ENCODE results near the gene FOXD2. TPM values are rescaled to one million over a fixed set of nuclear protein-coding genes. Genes with fewer than 3 reads are reported as not detected.

FOXD2 gene
- polyA plus RNA-seq, 1 of the 3 experiments (the other 2 are of a cell fraction) = not detected

DNA sequence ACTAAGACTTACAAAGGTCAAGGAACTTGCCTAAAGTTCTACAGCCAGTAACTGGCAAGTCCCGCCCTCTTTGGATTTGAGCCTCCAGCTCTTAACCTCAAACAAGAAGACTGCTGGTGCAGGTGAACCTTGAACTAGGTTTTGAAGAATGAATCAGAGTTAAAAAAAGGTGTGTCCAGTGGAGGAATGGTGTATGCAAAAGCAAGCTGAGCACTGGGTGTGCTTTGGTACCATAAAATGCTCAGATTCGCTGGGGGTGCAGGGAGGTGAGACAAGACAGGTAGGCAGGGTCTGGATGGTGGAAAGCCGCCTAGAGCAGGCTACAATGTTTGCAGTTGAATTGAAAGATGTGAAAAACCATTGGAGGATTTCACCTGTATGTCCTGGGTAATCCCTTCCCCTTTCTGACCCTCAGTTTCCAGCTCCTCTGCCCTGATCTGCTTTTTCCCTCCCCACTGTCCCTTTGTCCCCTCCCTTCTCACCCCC, 39.8 kb downstream of the FOXD2 start:
- Histone ChIP-seq H3K9me3 (no peaks in the 10 kb centered on the region), H3K27ac (ENCODE audit: low read depth in 2 of 2, low read length in 1 of 2) (no peak overlapping the region), H3F3A (replicated peaks; ENCODE audit: insufficient read depth) (no peaks in the 10 kb centered on the region), H2AFZ (ENCODE audit: low read depth) (no peak overlapping the region), H3K9ac (no peak overlapping the region), H3K4me2 (no peak overlapping the region), H3K27me3 (ENCODE audit: insufficient read depth) (no peaks in the 10 kb centered on the region; the same call in 1 of the 2 replicates), H3K9me2 (no peaks in the 10 kb centered on the region), H3K36me3 (replicated peaks in 1 of 2; ENCODE audit: control insufficient read depth in 1 of 2, insufficient read depth in 2 of 2, low read length in 1 of 2) (no peaks in the 10 kb centered on the region), H3K4me1 (ENCODE audit: control insufficient read depth in 1 of 2, insufficient read depth in 2 of 2, low read depth in 1 of 2, low read length in 1 of 2) (peaks cover 0 to 5% of the 10 kb centered on the region in 2 experiments; a peak in 1 of 4 replicates), H3K79me2 (ENCODE audit: insufficient read depth) (no peaks in the 10 kb centered on the region), H3K4me3 (ENCODE audit: low read depth in 2 of 2, low read length in 1 of 2) (no peak overlapping the region), H4K20me1 (ENCODE audit: insufficient read depth) (no peaks in the 10 kb centered on the region)
- DNase-seq = no peak
- ChIA-PET CTCF (interaction anchor here (0.9 to 3.5 kb wide), 3 partner anchors 14 to 232 kb away, joined by 3 to 12 read pairs (median 6); no protein-coding TSS in a partner anchor), POLR2A (no interaction called here)
- TF ChIP-seq, protein P1, sequence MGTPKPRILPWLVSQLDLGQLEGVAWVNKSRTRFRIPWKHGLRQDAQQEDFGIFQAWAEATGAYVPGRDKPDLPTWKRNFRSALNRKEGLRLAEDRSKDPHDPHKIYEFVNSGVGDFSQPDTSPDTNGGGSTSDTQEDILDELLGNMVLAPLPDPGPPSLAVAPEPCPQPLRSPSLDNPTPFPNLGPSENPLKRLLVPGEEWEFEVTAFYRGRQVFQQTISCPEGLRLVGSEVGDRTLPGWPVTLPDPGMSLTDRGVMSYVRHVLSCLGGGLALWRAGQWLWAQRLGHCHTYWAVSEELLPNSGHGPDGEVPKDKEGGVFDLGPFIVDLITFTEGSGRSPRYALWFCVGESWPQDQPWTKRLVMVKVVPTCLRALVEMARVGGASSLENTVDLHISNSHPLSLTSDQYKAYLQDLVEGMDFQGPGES (IDR thresholded peaks at IDR 0.05; ENCODE audit: low read depth, low read length) = no peak
- TF ChIP-seq RAD21 (IDR thresholded peaks at IDR 0.05; ENCODE audit: low read length) (no peak), FOSL2 (IDR thresholded peaks at IDR 0.05; ENCODE audit: borderline replicate concordance, low read depth) (no peak), FOXJ3 (CRISPR knock-in tag; IDR thresholded peaks at IDR 0.05) (no peak), TEAD4 (IDR thresholded peaks at IDR 0.05; ENCODE audit: borderline replicate concordance, insufficient read depth) (no peak), SMC3 (IDR thresholded peaks at IDR 0.05; ENCODE audit: low read depth, low read length) (no peak), GABPA (IDR thresholded peaks at IDR 0.05; ENCODE audit: low read depth) (no peak), EZH2phosphoT487 (IDR thresholded peaks at IDR 0.05; ENCODE audit: borderline replicate concordance, low read depth) (no peak), GATA2 (CRISPR knock-in tag; IDR thresholded peaks at IDR 0.05) (no peak), USF1 (IDR thresholded peaks at IDR 0.05; ENCODE audit: borderline replicate concordance, low read depth) (no peak), JUND (IDR thresholded peaks at IDR 0.05) (no peak), RFX5 (IDR thresholded peaks at IDR 0.05; ENCODE audit: low read length) (no peak)
- TF ChIP-seq, protein P2, sequence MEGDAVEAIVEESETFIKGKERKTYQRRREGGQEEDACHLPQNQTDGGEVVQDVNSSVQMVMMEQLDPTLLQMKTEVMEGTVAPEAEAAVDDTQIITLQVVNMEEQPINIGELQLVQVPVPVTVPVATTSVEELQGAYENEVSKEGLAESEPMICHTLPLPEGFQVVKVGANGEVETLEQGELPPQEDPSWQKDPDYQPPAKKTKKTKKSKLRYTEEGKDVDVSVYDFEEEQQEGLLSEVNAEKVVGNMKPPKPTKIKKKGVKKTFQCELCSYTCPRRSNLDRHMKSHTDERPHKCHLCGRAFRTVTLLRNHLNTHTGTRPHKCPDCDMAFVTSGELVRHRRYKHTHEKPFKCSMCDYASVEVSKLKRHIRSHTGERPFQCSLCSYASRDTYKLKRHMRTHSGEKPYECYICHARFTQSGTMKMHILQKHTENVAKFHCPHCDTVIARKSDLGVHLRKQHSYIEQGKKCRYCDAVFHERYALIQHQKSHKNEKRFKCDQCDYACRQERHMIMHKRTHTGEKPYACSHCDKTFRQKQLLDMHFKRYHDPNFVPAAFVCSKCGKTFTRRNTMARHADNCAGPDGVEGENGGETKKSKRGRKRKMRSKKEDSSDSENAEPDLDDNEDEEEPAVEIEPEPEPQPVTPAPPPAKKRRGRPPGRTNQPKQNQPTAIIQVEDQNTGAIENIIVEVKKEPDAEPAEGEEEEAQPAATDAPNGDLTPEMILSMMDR (IDR thresholded peaks at IDR 0.05) = no peak
- 42% methylated on average over 3 of the region's 3 CpGs for WGBS (ENCODE audit: low lambda C conversion rate)

DNA sequence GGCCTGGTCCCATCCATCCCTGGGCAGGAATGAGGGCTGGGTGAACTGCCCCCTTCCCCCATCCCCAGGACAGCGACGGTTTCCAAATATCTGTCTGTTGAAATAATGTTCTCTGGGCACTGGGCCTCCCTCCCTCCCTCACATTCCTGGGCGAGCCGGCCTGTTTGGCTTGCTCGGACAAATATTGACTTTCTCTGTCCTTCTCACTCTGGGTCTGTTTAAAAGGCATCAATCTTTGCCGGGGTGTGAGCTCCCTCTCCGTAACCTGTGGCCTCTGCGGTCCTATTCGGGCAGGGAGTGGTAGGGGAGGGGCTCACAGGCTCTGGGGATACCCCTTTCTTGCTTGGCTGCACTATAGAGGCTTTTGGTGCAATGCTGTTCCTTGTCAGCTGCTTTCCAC, 40.2 kb downstream of the FOXD2 start:
- no peak for DNase-seq

More for the DNA sequence above, 40.2 kb downstream of the FOXD2 start:
- H3K27ac ChIP-seq (ENCODE audit: low read depth in 2 of 2, low read length in 1 of 2) = no peak overlapping the region
- 53% methylated on average over 9 of the region's 9 CpGs for WGBS (ENCODE audit: low lambda C conversion rate)
- H3K9me3 ChIP-seq = no peaks in the 10 kb centered on the region
- H2AFZ ChIP-seq (ENCODE audit: low read depth) = no peak overlapping the region
- no peak overlapping the region for H3K4me3 ChIP-seq (ENCODE audit: low read depth in 2 of 2, low read length in 1 of 2)
- POLR2A ChIA-PET = no interaction called here
- H3K9me2 ChIP-seq = no peaks in the 10 kb centered on the region
- H3K4me1 ChIP-seq (ENCODE audit: control insufficient read depth in 1 of 2, insufficient read depth in 2 of 2, low read depth in 1 of 2, low read length in 1 of 2) = peaks cover 0 to 5% of the 10 kb centered on the region in 2 experiments; a peak in 1 of 4 replicates
- H3K27me3 ChIP-seq (ENCODE audit: insufficient read depth) = no peaks in the 10 kb centered on the region; the same call in 1 of the 2 replicates
- H4K20me1 ChIP-seq (ENCODE audit: insufficient read depth) = no peaks in the 10 kb centered on the region
- no peaks in the 10 kb centered on the region for H3K79me2 ChIP-seq (ENCODE audit: insufficient read depth)
- TF ChIP-seq FOSL2 (IDR thresholded peaks at IDR 0.05; ENCODE audit: borderline replicate concordance, low read depth) (no peak), MXI1 (IDR thresholded peaks at IDR 0.05; ENCODE audit: low read depth, low read length) (no peak), NFIC (IDR thresholded peaks at IDR 0.05; ENCODE audit: borderline replicate concordance) (no peak), CHD2 (IDR thresholded peaks at IDR 0.05; ENCODE audit: low read length, partially characterized antibody) (no peak)
- H3K4me2 ChIP-seq = no peak overlapping the region
- no peaks in the 10 kb centered on the region for H3K36me3 ChIP-seq (replicated peaks in 1 of 2; ENCODE audit: control insufficient read depth in 1 of 2, insufficient read depth in 2 of 2, low read length in 1 of 2)
- no peak overlapping the region for H3K9ac ChIP-seq
- H3F3A ChIP-seq (replicated peaks; ENCODE audit: insufficient read depth) = no peaks in the 10 kb centered on the region
- CTCF ChIA-PET = interaction anchor here (0.9 to 3.5 kb wide), 2 partner anchors 14 to 232 kb away, joined by 3 to 12 read pairs; no protein-coding TSS in a partner anchor
